Activated CD4-positive, CD25-positive, alpha-beta regulatory T cell treated with anti-CD3 and anti-CD28 coated beads, Interleukin-2, amount 50 U/mL, for 72 hours (primary cell): ENCODE data around the gene NLK.
"Not testable (repeated sequence)": the region's sequence is repeated elsewhere in the genome, so short reads cannot be mapped to it uniquely, and the experiment has no call there.

Experiments
- DNase-seq: peaks from one replicate; pipeline ENCODE4 v3.0.0; 2021

The NLK gene

GRCh38 chr17:28042657-28042720, at the start of gene NLK:
Gene NLK, plus strand, starts transcription at chr17:28042677. Its CDS starts 197 bp downstream, at chr17:28042874.
- no peak for DNase-seq

GRCh38 chr17:27993161-27993695, 49.2 kb upstream of the NLK start:
- DNase-seq: no peak

- no peak for DNase-seq
These were observed 48.7 kb upstream of the NLK start for GRCh38 chr17:27993723-27994310.

- DNase-seq: no peak
These were observed 47.9 kb upstream of the NLK start for GRCh38 chr17:27994586-27994985.

- no peak for DNase-seq
These were observed 46.9 kb upstream of the NLK start for GRCh38 chr17:27995554-27995953.

GRCh38 chr17:27996202-27997043, 46.1 kb upstream of the NLK start:
- no peak for DNase-seq

- DNase-seq: no peak
These were observed 45.5 kb upstream of the NLK start for GRCh38 chr17:27997044-27997401.

DNA sequence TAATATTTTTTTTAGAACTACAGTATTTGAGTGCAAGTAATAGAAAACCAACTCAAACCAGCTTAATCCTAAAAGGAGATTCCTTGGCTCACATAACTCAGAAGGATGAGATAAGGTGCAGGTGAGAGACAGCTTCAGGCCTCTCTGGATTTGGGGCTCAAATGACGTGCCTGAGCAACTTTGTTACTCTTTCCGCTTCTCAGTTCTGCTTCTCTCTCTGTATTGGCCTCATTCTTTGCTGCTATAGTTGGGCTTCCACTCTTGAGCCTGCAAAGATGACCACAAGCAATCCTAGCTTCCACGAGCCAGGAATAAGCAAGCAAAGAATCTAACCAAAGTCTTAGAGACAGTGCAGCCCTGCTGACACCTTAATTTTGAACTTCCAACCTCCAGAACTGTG, 45.0 kb upstream of the NLK start:
- DNase-seq: no peak

- DNase-seq: no peak
These were observed 41.3 kb upstream of the NLK start for GRCh38 chr17:28001149-28001548.

DNA sequence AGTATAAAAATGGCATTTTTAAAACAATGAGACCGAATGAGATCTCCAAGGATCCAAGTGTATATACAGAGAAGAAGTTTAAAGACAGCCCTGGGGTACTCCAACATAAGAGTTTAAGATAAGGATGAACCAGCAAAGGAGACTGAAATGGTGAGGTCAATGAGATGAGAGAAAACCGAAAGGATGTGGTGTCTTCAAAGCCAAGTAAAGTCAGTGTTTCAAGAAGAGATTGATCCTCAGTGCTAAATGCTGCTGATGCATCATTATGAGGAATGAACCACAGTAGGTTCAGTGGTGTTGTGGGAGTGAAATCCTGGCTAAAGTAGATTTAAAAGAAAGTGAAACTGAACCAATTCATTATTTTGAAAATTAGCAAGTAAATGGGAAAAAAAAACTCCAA, 38.1 kb upstream of the NLK start:
- DNase-seq: no peak

GRCh38 chr17:28007925-28008324, 34.6 kb upstream of the NLK start:
- DNase-seq: not testable (repeated sequence)

DNA sequence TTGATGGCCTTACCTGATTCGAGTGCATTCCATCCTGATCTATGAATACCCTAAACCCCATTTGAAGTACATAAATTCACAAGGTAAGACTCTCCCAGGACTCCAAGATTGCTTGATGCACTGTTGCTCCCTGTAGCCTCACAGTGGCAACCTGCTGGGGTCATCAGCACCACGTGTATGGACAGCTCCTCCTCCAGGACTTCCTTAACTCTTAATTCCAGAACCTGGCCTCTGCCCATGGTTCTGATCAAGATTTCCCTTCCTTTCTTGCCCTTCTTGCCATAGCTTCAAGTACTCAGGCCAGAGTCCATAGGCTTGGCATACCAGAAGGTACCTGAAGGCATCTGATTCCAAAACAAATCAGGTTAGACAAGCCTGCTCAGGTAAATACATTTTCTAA, 34.0 kb upstream of the NLK start:
- no peak for DNase-seq

DNA sequence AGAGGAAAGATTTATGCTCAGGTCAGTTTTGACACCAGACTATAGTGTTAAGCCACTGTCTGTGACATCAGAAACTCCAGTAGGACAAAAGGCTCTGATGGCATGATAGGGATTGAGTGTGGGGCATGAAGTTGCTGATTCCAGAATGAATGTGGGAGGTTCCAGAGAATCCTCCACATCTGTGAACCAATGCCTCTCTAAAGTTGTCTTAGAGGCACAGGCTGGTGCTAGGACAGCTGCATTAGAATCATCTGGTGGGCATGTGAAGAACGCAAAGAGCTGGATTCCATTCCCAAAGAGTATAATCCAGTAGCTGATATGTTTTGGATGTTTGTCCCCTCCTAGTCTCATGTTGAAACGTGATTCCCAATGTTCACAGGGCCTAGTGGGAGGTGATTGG, 32.1 kb upstream of the NLK start:
- no peak for DNase-seq

- no peak for DNase-seq
These were observed 23.9 kb upstream of the NLK start for GRCh38 chr17:28018439-28019070.

- no peak for DNase-seq
These were observed 22.0 kb upstream of the NLK start for GRCh38 chr17:28020515-28020914.

DNA sequence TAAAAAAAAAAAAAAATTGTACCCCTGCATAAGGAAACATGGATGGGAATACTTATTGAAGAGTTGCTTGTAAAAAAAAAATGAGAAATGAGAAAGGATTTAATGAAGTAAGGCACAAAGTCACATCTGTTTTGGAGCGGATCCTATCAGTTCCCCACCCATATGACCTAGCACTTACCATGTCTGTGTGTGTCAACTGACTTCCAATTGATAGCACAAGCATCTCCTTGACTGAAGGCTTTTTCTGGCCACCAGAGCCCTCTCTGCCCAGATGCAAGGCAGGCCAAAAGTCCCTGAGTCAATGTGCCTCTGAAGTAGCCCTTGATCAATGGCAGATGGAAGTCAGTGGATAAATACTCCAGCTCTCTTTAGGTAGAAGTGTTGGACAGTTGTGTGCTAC, 13.4 kb upstream of the NLK start:
- no peak for DNase-seq

- no peak for DNase-seq
These were observed 12.1 kb upstream of the NLK start for GRCh38 chr17:28030386-28030785.

DNA sequence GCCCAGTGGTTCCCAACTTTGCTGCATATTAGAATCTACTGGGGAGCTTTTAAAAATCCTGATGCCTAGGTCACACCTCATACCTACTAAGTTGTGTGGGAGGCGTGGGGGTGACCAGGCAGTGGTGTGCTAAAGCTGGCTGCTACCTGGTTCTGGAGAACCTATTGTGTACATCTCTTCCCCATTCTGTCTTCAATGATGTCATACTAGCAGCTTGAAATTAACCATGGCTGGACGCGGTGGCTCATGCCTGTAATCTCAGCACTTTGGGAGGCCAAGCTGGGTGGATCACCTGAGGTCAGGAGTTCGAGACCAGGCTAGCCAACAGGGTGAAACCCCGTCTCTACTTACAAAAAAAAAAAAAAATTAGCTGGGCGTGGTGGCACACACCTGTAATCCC, 11.3 kb upstream of the NLK start:
- DNase-seq: no peak

GRCh38 chr17:28033972-28034714, 8.3 kb upstream of the NLK start:
- no peak for DNase-seq

DNA sequence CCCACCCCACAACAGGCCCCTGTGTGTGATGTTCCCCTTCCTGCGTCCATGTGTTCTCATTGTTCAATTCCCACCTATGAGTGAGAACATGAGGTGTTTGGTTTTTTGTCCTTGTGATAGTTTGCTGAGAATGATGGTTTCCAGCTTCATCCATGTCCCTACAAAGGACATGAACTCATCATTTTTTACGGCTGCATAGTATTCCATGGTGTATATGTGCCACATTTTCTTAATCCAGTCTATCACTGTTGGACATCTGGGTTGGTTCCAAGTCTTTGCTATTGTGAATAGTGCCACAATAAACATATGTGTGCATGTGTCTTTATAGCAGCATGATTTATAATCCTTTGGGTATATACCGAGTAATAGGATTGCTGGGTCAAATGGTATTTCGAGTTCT, 7.0 kb upstream of the NLK start:
- not testable (repeated sequence) for DNase-seq

GRCh38 chr17:28035884-28036283, 6.6 kb upstream of the NLK start:
- DNase-seq: not testable (repeated sequence)

DNA sequence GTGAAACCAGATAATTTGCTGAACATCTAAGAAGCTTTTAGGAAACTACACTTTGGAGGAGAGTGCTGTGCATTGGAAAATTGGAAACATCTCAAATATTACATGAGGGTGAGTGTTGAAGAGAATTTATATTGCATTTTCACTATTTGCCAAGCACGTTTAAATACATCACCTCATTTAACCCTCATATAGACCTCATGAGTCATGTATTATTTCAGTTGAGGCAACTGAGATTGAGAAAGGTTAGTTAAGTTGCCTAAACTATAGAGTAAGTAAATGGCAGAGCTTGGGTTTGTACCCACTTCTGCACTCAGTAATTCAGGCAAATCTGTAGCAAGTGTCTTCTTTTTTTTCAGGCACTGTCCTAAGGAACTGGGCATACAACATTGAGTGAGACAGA, 3.7 kb upstream of the NLK start:
- DNase-seq: no peak

DNA sequence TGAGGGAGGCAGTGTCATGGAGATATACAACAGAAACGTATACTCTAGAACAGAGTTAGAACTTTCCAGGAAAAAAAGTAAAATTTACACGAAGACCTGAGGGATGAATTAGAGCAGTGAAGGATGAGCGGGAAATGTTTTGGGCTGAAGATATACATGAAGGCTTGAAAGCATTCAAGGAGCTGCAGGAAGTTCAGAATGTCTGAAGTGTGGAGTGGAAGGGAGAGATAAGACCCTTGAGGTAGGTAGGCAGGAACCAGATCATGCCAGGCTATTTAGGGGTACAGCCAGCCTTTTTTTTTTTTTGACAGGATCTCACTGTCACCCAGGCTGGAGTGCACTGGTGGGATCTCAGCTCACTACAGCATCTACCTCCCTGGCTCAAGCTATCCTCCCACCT, 3.2 kb upstream of the NLK start:
- DNase-seq: no peak

GRCh38 chr17:28040406-28040805, 2.1 kb upstream of the NLK start:
- no peak for DNase-seq
